Trophoblast cell (in vitro differentiated cells and primary cell): ENCODE data around the gene PRTFDC1.

Experiments used
- DNase-seq, 2 donors: peaks; one replicate each; pipeline ENCODE4 v3.0.0-alpha.2; 2016
- H2AFZ ChIP-seq: 2 replicates; pipeline ENCODE4 v1.6.1; 2013; ENCODE audit warnings: low read length, moderate library complexity, mild to moderate bottlenecking; ENCODE audit not compliant: insufficient read depth, poor library complexity
- H2AK5ac ChIP-seq: 2 replicates; pipeline ENCODE4 v1.6.1; 2013; ENCODE audit warnings: mild to moderate bottlenecking, low read length
- H2BK120ac ChIP-seq: 2 replicates; pipeline ENCODE4 v1.6.1; 2013; ENCODE audit warnings: low read length, mild to moderate bottlenecking, moderate library complexity; ENCODE audit not compliant: insufficient read depth, poor library complexity
- H2BK12ac ChIP-seq: 2 replicates; pipeline ENCODE4 v1.6.1; 2013; ENCODE audit warnings: mild to moderate bottlenecking, low read length, moderate library complexity
- H2BK5ac ChIP-seq: 2 replicates; pipeline ENCODE4 v1.6.1; 2013; ENCODE audit warnings: low read length, low read depth, moderate library complexity, mild to moderate bottlenecking; ENCODE audit not compliant: poor library complexity
- H3K14ac ChIP-seq: 2 replicates; pipeline ENCODE4 v1.6.1; 2013; ENCODE audit warnings: mild to moderate bottlenecking, low read length
- H3K18ac ChIP-seq: 2 replicates; pipeline ENCODE4 v1.6.1; 2013; ENCODE audit warnings: mild to moderate bottlenecking, low read length
- H3K23ac ChIP-seq: 2 replicates; pipeline ENCODE4 v1.6.1; 2013; ENCODE audit warnings: low read length
- H3K27ac ChIP-seq: 2 replicates; pipeline ENCODE4 v1.5.1; 2013; ENCODE audit warnings: low read depth, mild to moderate bottlenecking, inconsistent platforms, low read length, moderate library complexity
- H3K27me3 ChIP-seq: 2 replicates; pipeline ENCODE4 v1.6.1; 2013; ENCODE audit warnings: inconsistent platforms, mild to moderate bottlenecking, low read length, moderate library complexity; ENCODE audit not compliant: insufficient read depth
- H3K36me3 ChIP-seq, 2 experiments: 1 replicate in 1 of 2; 2 replicates in 1 of 2; pipeline ENCODE4 v1.6.1; 2013; ENCODE audit warnings: low read length in 2 of 2, mild to moderate bottlenecking in 2 of 2, moderate library complexity in 1 of 2; ENCODE audit not compliant: insufficient read depth in 2 of 2, control insufficient read depth in 1 of 2
- H3K4ac ChIP-seq: 2 replicates; pipeline ENCODE4 v1.6.1; 2013; ENCODE audit warnings: low read depth, mild to moderate bottlenecking, low read length, moderate library complexity
- H3K4me1 ChIP-seq, 2 experiments: 1 replicate in 1 of 2; 2 replicates in 1 of 2; pipeline ENCODE4 v1.6.1; 2013; ENCODE audit warnings: low read length in 2 of 2, mild to moderate bottlenecking in 2 of 2, moderate library complexity in 1 of 2; ENCODE audit not compliant: insufficient read depth in 2 of 2, control insufficient read depth in 1 of 2
- H3K4me2 ChIP-seq: 2 replicates; pipeline ENCODE4 v1.6.1; 2013; ENCODE audit warnings: inconsistent platforms, mild to moderate bottlenecking, low read length, moderate library complexity
- H3K4me3 ChIP-seq: 2 replicates; pipeline ENCODE4 v1.5.1; 2013; ENCODE audit warnings: mild to moderate bottlenecking, low read depth, low read length, inconsistent platforms
- H3K79me1 ChIP-seq: one replicate; pipeline ENCODE4 v1.6.1; 2013; ENCODE audit warnings: low read length
- H3K79me2 ChIP-seq: 2 replicates; pipeline ENCODE4 v1.6.1; 2013; ENCODE audit warnings: low read length, mild to moderate bottlenecking; ENCODE audit not compliant: control insufficient read depth, insufficient read depth, poor library complexity
- H3K9ac ChIP-seq: 2 replicates; pipeline ENCODE4 v1.6.1; 2013; ENCODE audit warnings: mild to moderate bottlenecking, low read length
- H3K9me3 ChIP-seq: 2 replicates; pipeline ENCODE4 v1.6.1; 2013; ENCODE audit warnings: low read depth, mild to moderate bottlenecking, control low read depth, inconsistent platforms, low read length; ENCODE audit not compliant: insufficient read depth
- H4K12ac ChIP-seq: 2 replicates; pipeline ENCODE4 v1.6.1; 2013; ENCODE audit warnings: low read depth, mild to moderate bottlenecking, low read length, moderate library complexity
- H4K8ac ChIP-seq: 2 replicates; pipeline ENCODE4 v1.6.1; 2013; ENCODE audit warnings: low read depth, mild to moderate bottlenecking, low read length, moderate library complexity
- H4K91ac ChIP-seq: one replicate; pipeline ENCODE4 v1.6.1; 2013; ENCODE audit warnings: low read depth, mild to moderate bottlenecking, low read length, moderate library complexity
- WGBS: extraction: QIAGEN DNeasy Blood & Tissue Kit; methylation state at CpG from one replicate; pipeline ENCODE4 v1.1.7; 2013; ENCODE audit warnings: missing lambda C conversion rate; ENCODE audit not compliant: insufficient read length, insufficient coverage; ENCODE audit errors: extremely low coverage; 5-methylcytosine and 5-hydroxymethylcytosine counted together

The PRTFDC1 gene

DNA sequence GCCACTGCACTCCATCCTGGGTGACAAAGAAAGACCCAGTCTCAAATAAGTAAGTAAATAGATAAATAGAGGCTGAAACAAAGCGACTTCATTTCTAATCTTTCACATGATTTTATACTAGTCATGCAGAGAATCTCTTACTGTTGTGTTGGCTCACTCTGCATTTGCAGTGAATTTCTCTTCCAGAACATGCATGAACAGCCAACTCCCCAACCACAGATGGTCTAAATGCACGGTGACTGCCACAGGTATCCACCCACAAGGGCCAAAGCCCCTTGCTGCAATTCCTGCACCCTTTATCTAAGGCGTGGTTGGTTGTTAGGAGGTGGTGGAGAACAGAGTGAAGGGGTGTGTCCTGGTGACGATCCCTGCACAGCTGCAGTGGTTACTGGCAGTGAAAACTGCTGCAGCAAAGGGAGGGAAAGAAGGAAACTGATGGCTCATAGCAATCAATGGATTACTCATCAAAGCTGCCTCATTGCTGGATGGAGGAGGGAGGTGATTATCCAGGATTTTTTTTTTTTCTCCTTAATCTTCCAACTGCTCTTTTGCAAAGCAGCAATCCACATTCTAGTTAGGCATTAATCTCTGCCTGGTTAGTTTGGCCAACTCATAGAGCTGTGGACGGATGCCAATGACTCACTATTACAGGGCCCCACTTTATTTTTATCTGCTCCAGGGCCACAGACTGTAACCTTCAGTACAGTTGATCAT is 50.6 kb downstream of the PRTFDC1 start:
- Histone ChIP-seq H2BK12ac (no peak overlapping the region), H3K36me3 (no peaks in the 10 kb centered on the region), H3K9me3 (peaks cover 3% of the 10 kb centered on the region), H3K79me2 (no peaks in the 10 kb centered on the region), H2AFZ (no peak overlapping the region), H3K4me1 (no peaks in the 10 kb centered on the region), H4K91ac (no peak overlapping the region), H3K4me3 (no peak overlapping the region), H3K18ac (no peak overlapping the region), H4K12ac (no peak overlapping the region), H3K14ac (no peak overlapping the region), H4K8ac (no peak overlapping the region), H3K27me3 (no peaks in the 10 kb centered on the region), H3K79me1 (no peaks in the 10 kb centered on the region), H3K4ac (no peak overlapping the region), H3K23ac (no peak overlapping the region), H2AK5ac (no peak overlapping the region), H2BK120ac (no peak overlapping the region), H3K9ac (no peak overlapping the region), H2BK5ac (no peak overlapping the region), H3K27ac (no peak overlapping the region), H3K4me2 (no peak overlapping the region)
- no CpG with 5 or more reads among the region's 5 CpGs for WGBS
- DNase-seq: no peak

DNA sequence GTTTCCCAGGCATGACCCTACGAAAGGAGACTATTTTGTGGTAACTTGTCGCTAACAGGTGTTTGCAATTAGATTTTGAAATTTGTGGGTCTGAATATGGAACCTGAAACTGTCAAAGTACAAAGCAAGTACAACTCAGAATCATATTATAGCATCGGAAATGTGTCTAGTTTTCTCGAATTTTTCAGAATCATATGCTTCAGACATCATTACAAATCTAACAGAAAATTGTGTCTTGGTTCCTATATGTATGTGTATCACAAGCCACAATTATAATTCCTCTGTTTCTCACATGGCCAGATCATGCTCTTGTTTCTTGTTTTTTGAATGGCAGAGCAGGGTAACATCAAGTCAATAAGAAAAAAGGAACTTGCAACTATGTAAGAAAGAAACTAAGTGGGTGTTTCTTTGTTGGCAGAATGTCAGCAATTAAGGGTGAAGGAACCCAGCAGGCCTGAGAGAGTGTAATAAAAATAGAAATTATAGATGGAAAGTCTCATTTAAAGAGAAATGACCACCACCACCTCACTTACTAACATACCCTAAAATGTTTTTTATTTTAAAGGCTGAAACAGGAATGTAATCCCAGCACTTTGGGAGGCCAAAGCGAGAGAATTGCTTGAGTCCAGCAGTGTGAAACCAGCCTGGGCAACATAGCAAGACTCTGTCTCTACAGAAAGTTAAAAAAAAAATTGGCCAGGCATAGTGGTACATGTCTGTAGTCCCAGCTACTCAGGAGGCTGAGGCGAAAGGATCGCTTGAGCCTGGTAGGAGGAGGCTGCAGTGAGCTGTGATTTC is 51.3 kb downstream of the PRTFDC1 start:
- H4K8ac ChIP-seq: no peak overlapping the region
- DNase-seq: no peak
- no peaks in the 10 kb centered on the region for H3K4me1 ChIP-seq
- WGBS: no CpG with 5 or more reads among the region's 7 CpGs
- no peak overlapping the region for H3K27ac ChIP-seq
- no peaks in the 10 kb centered on the region for H3K79me1 ChIP-seq
- H2BK120ac ChIP-seq: no peak overlapping the region
- H2AK5ac ChIP-seq: no peak overlapping the region
- H3K23ac ChIP-seq: no peak overlapping the region
- H2AFZ ChIP-seq: no peak overlapping the region
- H3K4me2 ChIP-seq: no peak overlapping the region
- H3K18ac ChIP-seq: no peak overlapping the region
- H3K14ac ChIP-seq: no peak overlapping the region
- no peak overlapping the region for H4K12ac ChIP-seq
- H2BK5ac ChIP-seq: no peak overlapping the region
- no peak overlapping the region for H3K4ac ChIP-seq
- H3K27me3 ChIP-seq: no peaks in the 10 kb centered on the region
- no peaks in the 10 kb centered on the region for H3K79me2 ChIP-seq
- H4K91ac ChIP-seq: no peak overlapping the region
- no peak overlapping the region for H2BK12ac ChIP-seq
- no peaks in the 10 kb centered on the region for H3K36me3 ChIP-seq
- H3K9me3 ChIP-seq: peaks cover 2% of the 10 kb centered on the region
- H3K9ac ChIP-seq: no peak overlapping the region
- no peak overlapping the region for H3K4me3 ChIP-seq

DNA sequence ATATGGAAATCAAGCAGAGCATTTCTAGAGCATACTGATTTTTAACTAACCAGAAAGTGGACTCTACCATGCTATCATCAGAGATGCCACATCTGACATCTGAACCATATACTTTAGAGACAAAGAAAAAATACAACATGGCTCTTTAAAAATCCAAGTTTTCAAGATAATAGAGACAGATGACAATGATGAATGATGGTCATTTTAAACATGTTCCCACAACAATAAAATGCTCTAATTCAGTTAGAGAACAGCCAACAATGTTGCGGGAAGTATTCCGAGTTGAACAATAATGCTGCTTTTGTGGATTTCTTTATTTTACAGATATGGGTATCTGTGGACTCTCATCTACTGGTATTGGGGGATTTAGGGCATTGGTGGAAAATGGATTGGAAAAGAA is 52.8 kb downstream of the PRTFDC1 start:
- no peak overlapping the region for H4K91ac ChIP-seq
- no CpG with 5 or more reads among the region's 2 CpGs for WGBS

DNA sequence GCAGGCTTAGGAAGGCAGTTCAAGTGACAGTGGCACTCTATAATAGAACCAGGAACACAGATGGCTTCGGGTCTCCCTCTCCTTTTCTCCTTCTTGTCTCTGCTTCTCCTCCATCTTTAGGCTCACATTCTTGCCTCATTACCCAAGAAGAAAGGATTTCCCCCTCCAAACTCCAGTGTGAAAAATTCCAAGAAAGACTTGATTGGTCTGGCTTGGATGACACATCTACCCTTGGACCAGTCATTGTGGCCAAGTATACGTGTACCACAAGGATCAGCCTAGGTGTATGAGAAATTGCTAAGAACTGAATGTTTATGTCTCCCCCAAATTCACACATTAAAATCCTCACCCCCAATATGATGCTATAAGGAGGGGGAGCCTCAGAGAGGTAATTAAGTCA is 53.9 kb downstream of the PRTFDC1 start:
- H3K4me2 ChIP-seq: no peak overlapping the region

More for the DNA sequence above, 52.8 kb downstream of the PRTFDC1 start:
- no peaks in the 10 kb centered on the region for H3K36me3 ChIP-seq
- no peak overlapping the region for H2AK5ac ChIP-seq
- H3K79me2 ChIP-seq: no peaks in the 10 kb centered on the region
- no peak overlapping the region for H2BK12ac ChIP-seq
- no peak overlapping the region for H3K9ac ChIP-seq
- H3K18ac ChIP-seq: no peak overlapping the region
- DNase-seq: no peak
- H3K27ac ChIP-seq: no peak overlapping the region
- H3K27me3 ChIP-seq: no peaks in the 10 kb centered on the region
- H2AFZ ChIP-seq: no peak overlapping the region
- no peak overlapping the region for H3K4me3 ChIP-seq
- H2BK120ac ChIP-seq: no peak overlapping the region
- H3K4me1 ChIP-seq: peaks cover 0 to 2% of the 10 kb centered on the region in 2 experiments
- no peak overlapping the region for H2BK5ac ChIP-seq
- no peaks in the 10 kb centered on the region for H3K79me1 ChIP-seq
- no peaks in the 10 kb centered on the region for H3K9me3 ChIP-seq
- H3K4ac ChIP-seq: no peak overlapping the region
- H4K12ac ChIP-seq: no peak overlapping the region
- no peak overlapping the region for H4K8ac ChIP-seq
- H3K4me2 ChIP-seq: no peak overlapping the region
- H3K14ac ChIP-seq: no peak overlapping the region
- H3K23ac ChIP-seq: no peak overlapping the region

More for the DNA sequence above, 53.9 kb downstream of the PRTFDC1 start:
- Histone ChIP-seq H4K91ac (no peak overlapping the region), H3K14ac (no peak overlapping the region), H4K8ac (no peak overlapping the region), H3K23ac (no peak overlapping the region), H2BK12ac (no peak overlapping the region), H2AFZ (no peak overlapping the region), H3K4me3 (no peak overlapping the region), H2AK5ac (no peak overlapping the region), H3K4ac (no peak overlapping the region), H2BK120ac (no peak overlapping the region), H3K18ac (no peak overlapping the region), H3K79me1 (no peaks in the 10 kb centered on the region), H3K9ac (no peak overlapping the region), H3K36me3 (no peaks in the 10 kb centered on the region), H4K12ac (no peak overlapping the region), H3K27me3 (no peaks in the 10 kb centered on the region), H3K27ac (no peak overlapping the region), H3K79me2 (no peaks in the 10 kb centered on the region), H3K9me3 (no peaks in the 10 kb centered on the region), H3K4me1 (peaks cover 0 to 9% of the 10 kb centered on the region in 2 experiments), H2BK5ac (no peak overlapping the region)
- no CpG with 5 or more reads among the region's 2 CpGs for WGBS
- no peak for DNase-seq
